ENCODE results near the gene PITPNM1. TPM values are rescaled to one million over a fixed set of nuclear protein-coding genes. Genes with fewer than 3 reads are reported as not detected.

PITPNM1 gene
- total RNA-seq, 2 donors from 2014 or later: 10.7 to 30.7 TPM

GRCh38 chr11:67451658-67451976 is 53.5 kb downstream of the PITPNM1 start:
- TF ChIP-seq CTCF (IDR thresholded peaks at IDR 0.05): no peak
- Histone ChIP-seq H3K4me1 (no peaks in the 10 kb centered on the region), H3K27me3 (no peaks in the 10 kb centered on the region), H3K4me3 (no peak overlapping the region), H3K36me3 (no peaks in the 10 kb centered on the region), H3K9me3 (no peaks in the 10 kb centered on the region), H3K27ac (no peak overlapping the region)
- DNase-seq (ENCODE audit: low spot score): no peak

- H3K9me3 ChIP-seq: no peaks in the 10 kb centered on the region
- no peaks in the 10 kb centered on the region for H3K27me3 ChIP-seq
Measured at GRCh38 chr11:67450796-67451657, 54.1 kb downstream of the PITPNM1 start.

GRCh38 chr11:67449116-67449844 is 55.9 kb downstream of the PITPNM1 start:
- Histone ChIP-seq H3K4me1 (peaks cover 0 to 3% of the 10 kb centered on the region in 2 donors), H3K4me3 (no peak overlapping the region), H3K27me3 (no peaks in the 10 kb centered on the region), H3K36me3 (no peaks in the 10 kb centered on the region), H3K9me3 (no peaks in the 10 kb centered on the region), H3K27ac (no peak overlapping the region)
- TF ChIP-seq CTCF (IDR thresholded peaks at IDR 0.05): no peak
- no peak for DNase-seq (ENCODE audit: low spot score)

More at GRCh38 chr11:67450796-67451657, 54.1 kb downstream of the PITPNM1 start:
- H3K4me1 ChIP-seq: no peaks in the 10 kb centered on the region
- DNase-seq (ENCODE audit: low spot score): no peak
- no peak overlapping the region for H3K4me3 ChIP-seq
- TF ChIP-seq CTCF (IDR thresholded peaks at IDR 0.05): no peak
- H3K27ac ChIP-seq: no peak overlapping the region
- no peaks in the 10 kb centered on the region for H3K36me3 ChIP-seq

- DNase-seq (ENCODE audit: low spot score): no peak
- no peaks in the 10 kb centered on the region for H3K36me3 ChIP-seq
- TF ChIP-seq CTCF (IDR thresholded peaks at IDR 0.05): no peak
Measured at GRCh38 chr11:67448220-67448609, 56.9 kb downstream of the PITPNM1 start.

GRCh38 chr11:67445515-67445914 is 59.6 kb downstream of the PITPNM1 start:
- DNase-seq (ENCODE audit: low spot score): no peak
- Histone ChIP-seq H3K4me3 (no peak overlapping the region), H3K9me3 (no peaks in the 10 kb centered on the region), H3K27ac (no peak overlapping the region), H3K27me3 (no peaks in the 10 kb centered on the region), H3K36me3 (peaks cover 12% of the 10 kb centered on the region), H3K4me1 (peaks cover 0 to 29% of the 10 kb centered on the region in 2 donors)
- no peak for TF ChIP-seq CTCF (IDR thresholded peaks at IDR 0.05)

More at GRCh38 chr11:67448220-67448609, 56.9 kb downstream of the PITPNM1 start:
- no peak overlapping the region for H3K27ac ChIP-seq
- H3K9me3 ChIP-seq: no peaks in the 10 kb centered on the region
- peaks cover 0 to 7% of the 10 kb centered on the region in 2 donors for H3K4me1 ChIP-seq
- H3K27me3 ChIP-seq: no peaks in the 10 kb centered on the region
- no peak overlapping the region for H3K4me3 ChIP-seq

All from right atrium auricular region (tissue), 2 donors.